Stimulated activated CD8-positive, alpha-beta memory T cell treated with anti-CD3 and anti-CD28 coated beads, Interleukin-2, amount 100 ng/mL, for 48 hours (primary cell): ENCODE measurements around the gene ARHGEF12.
A peak's percentile ranks its signal among the peaks of the same experiment; 100 is the strongest.
"Not testable (repeated sequence)": the region's sequence is repeated elsewhere in the genome, so short reads cannot be mapped to it uniquely, and the experiment has no call there.

ENCODE experiments used
- DNase-seq, 2 donors: peaks; one replicate each; pipeline ENCODE4 v3.0.0-alpha.2; 2020; ENCODE audit warnings: low read depth in 2 of 2

ARHGEF12 gene

GRCh38 chr11:120500414-120501071 is 164.3 kb downstream of the ARHGEF12 start:
- DNase-seq: no peak

- DNase-seq: no peak
Observed at GRCh38 chr11:120501440-120501839, 165.2 kb downstream of the ARHGEF12 start.

- DNase-seq: no peak
Observed at GRCh38 chr11:120501976-120502755, 166.0 kb downstream of the ARHGEF12 start.

GRCh38 chr11:120503529-120503928 is 167.3 kb downstream of the ARHGEF12 start:
- DNase-seq: not testable (repeated sequence)

- DNase-seq: no peak
Observed at GRCh38 chr11:120505801-120506425, 169.7 kb downstream of the ARHGEF12 start.

- DNase-seq: no peak
Observed at GRCh38 chr11:120509346-120510053, 173.3 kb downstream of the ARHGEF12 start.

GRCh38 chr11:120510406-120511115 is 174.3 kb downstream of the ARHGEF12 start:
- no peak for DNase-seq

GRCh38 chr11:120511116-120511819 is 175.1 kb downstream of the ARHGEF12 start, which contains the start of gene GRIK4:
Gene GRIK4 (plus strand): TSS chr11:120511748. CDS start chr11:120660319, 148,571 bp downstream.
- DNase-seq: peak; percentile 69 to 71

- DNase-seq: no peak
Observed at GRCh38 chr11:120511820-120512738, 175.9 kb downstream of the ARHGEF12 start.

- no peak for DNase-seq
Observed at GRCh38 chr11:120512739-120513435, 176.7 kb downstream of the ARHGEF12 start.

GRCh38 chr11:120513436-120514315 is 177.5 kb downstream of the ARHGEF12 start:
- DNase-seq: no peak

- DNase-seq: no peak
Observed at GRCh38 chr11:120514541-120515121, 178.4 kb downstream of the ARHGEF12 start.

GRCh38 chr11:120515186-120515723 is 179.0 kb downstream of the ARHGEF12 start:
- no peak for DNase-seq

GRCh38 chr11:120516461-120517389 is 180.5 kb downstream of the ARHGEF12 start:
- no peak for DNase-seq

GRCh38 chr11:120517390-120517761 is 181.2 kb downstream of the ARHGEF12 start:
- no peak for DNase-seq

- no peak for DNase-seq
Observed at GRCh38 chr11:120517801-120518291, 181.6 kb downstream of the ARHGEF12 start.
